ENCODE measurements around the gene CACNA1C. TPM values are rescaled to one million over a fixed set of nuclear protein-coding genes. Genes with fewer than 3 reads are reported as not detected.

CACNA1C gene
- total RNA-seq, 1 donor from 2014 or later: 102 TPM

GRCh38 chr12:2666846-2667245, 614.1 kb downstream of the CACNA1C start:
- intact Hi-C loops (cut with DNase I): no loop called here
- Histone ChIP-seq H3K4me1 (no peaks in the 10 kb centered on the region), H3K27ac (no peak overlapping the region), H3K27me3 (no peaks in the 10 kb centered on the region), H3K36me3 (peaks cover 46 to 73% of the 10 kb centered on the region in 2 donors), H3K9me3 (no peaks in the 10 kb centered on the region), H3K4me3 (no peak overlapping the region)
- TF ChIP-seq CTCF (IDR thresholded peaks at IDR 0.05): no peak
- DNase-seq (ENCODE audit: low spot score in 2 of 2): no peak

GRCh38 chr12:2667716-2668440, 615.1 kb downstream of the CACNA1C start:
- intact Hi-C loops (cut with DNase I): no loop called here
- H3K4me3 ChIP-seq: no peak overlapping the region
- no peak for TF ChIP-seq CTCF (IDR thresholded peaks at IDR 0.05)
- no peak overlapping the region for H3K27ac ChIP-seq
- peak in 1 of 2 donors; percentile 25 for DNase-seq (ENCODE audit: low spot score in 2 of 2)
- H3K4me1 ChIP-seq: no peaks in the 10 kb centered on the region
- no peaks in the 10 kb centered on the region for H3K27me3 ChIP-seq
- H3K36me3 ChIP-seq: peaks cover 55 to 79% of the 10 kb centered on the region in 2 donors
- no peaks in the 10 kb centered on the region for H3K9me3 ChIP-seq

GRCh38 chr12:2668816-2669215, 616.0 kb downstream of the CACNA1C start:
- no peak overlapping the region for H3K27ac ChIP-seq
- peak in 1 of 2 donors; percentile 44 for DNase-seq (ENCODE audit: low spot score in 2 of 2)

GRCh38 chr12:2669560-2669959, 616.8 kb downstream of the CACNA1C start:
- no peaks in the 10 kb centered on the region for H3K4me1 ChIP-seq
- peak in 1 of 2 donors; percentile 42 for DNase-seq (ENCODE audit: low spot score in 2 of 2)
- intact Hi-C loops (cut with DNase I): no loop called here
- H3K27ac ChIP-seq: no peak overlapping the region
- no peak for TF ChIP-seq CTCF (IDR thresholded peaks at IDR 0.05)
- no peaks in the 10 kb centered on the region for H3K27me3 ChIP-seq
- no peak overlapping the region for H3K4me3 ChIP-seq
- H3K9me3 ChIP-seq: no peaks in the 10 kb centered on the region
- H3K36me3 ChIP-seq: peaks cover 61 to 86% of the 10 kb centered on the region in 2 donors

More at GRCh38 chr12:2668816-2669215, 616.0 kb downstream of the CACNA1C start:
- intact Hi-C loops (cut with DNase I): no loop called here
- Histone ChIP-seq H3K36me3 (peaks cover 58 to 84% of the 10 kb centered on the region in 2 donors), H3K9me3 (no peaks in the 10 kb centered on the region), H3K27me3 (no peaks in the 10 kb centered on the region), H3K4me3 (no peak overlapping the region), H3K4me1 (no peaks in the 10 kb centered on the region)
- TF ChIP-seq CTCF (IDR thresholded peaks at IDR 0.05): no peak

- peak in 1 of 2 donors; percentile 43 for DNase-seq (ENCODE audit: low spot score in 2 of 2)
- TF ChIP-seq CTCF (IDR thresholded peaks at IDR 0.05): no peak
- Histone ChIP-seq H3K36me3 (peaks cover 57 to 73% of the 10 kb centered on the region in 2 donors), H3K9me3 (no peaks in the 10 kb centered on the region), H3K27me3 (no peaks in the 10 kb centered on the region), H3K4me3 (no peak overlapping the region), H3K27ac (no peak overlapping the region), H3K4me1 (no peaks in the 10 kb centered on the region)
- intact Hi-C loops (cut with DNase I): no loop called here
Measured at GRCh38 chr12:2672863-2673262, 620.1 kb downstream of the CACNA1C start.
